H1 (cell line): Measurements from ENCODE around the gene MRM3. TPM values are rescaled to one million over a fixed set of nuclear protein-coding genes. Genes with fewer than 3 reads are reported as not detected.

Experiments used
- polyA plus RNA-seq, 7 experiments: library from polyadenylated mRNA; depleted of rRNA in 3 of 7; stranded (reverse) in 5 of 7; unstranded in 2 of 7; fragments of >200 nt in 5 of 7; fragments of 200-250 nt in 2 of 7; gene quantifications; 1 replicate in 5 of 7; 2 replicates in 1 of 7; 4 replicates in 1 of 7; pipeline versions ENCODE4 v1.2.1 to v1.2.3, GENCODE V29; 2011 to 2013; ENCODE audit warnings: missing spikeins in 2 of 7, mixed read lengths in 2 of 7
- total RNA-seq: library from RNA; stranded (reverse); fragmentation: NEBNext Ultra II Directional; extraction: Animal tissue kit (Norgen Biotek cat#: 25700); gene quantifications from 2 replicates; pipeline ENCODE4 v1.2.1, GENCODE V29; 2021

Gene MRM3
- total and polyA plus RNA-seq, 2 of the 8 experiments (the other 6 are each of a cell fraction or from before 2014, with no cell fraction given), result 10.1 to 20.8 TPM

Other genes with a start within 250 kb of the MRM3 start
- gene VPS53, start 67.5 kb upstream of the MRM3 start, total RNA-seq, result 52.7 and 53.9 TPM in 2 replicates
- 12.3 and 13.0 TPM in 2 replicates for gene VPS53, start 67.5 kb upstream of the MRM3 start, polyA plus RNA-seq (2011; rRNA removed)
- gene TLCD3A, start 49.8 kb upstream of the MRM3 start, total RNA-seq, result 23.8 and 26.1 TPM in 2 replicates
- 42.4 and 48.8 TPM in 2 replicates for gene TLCD3A, start 49.8 kb upstream of the MRM3 start, polyA plus RNA-seq (2011; rRNA removed)
- gene GEMIN4, start 30.1 kb upstream of the MRM3 start, total RNA-seq, result 51.9 and 55.9 TPM in 2 replicates
- 32.1 and 57.6 TPM in 2 replicates for gene GEMIN4, start 30.1 kb upstream of the MRM3 start, polyA plus RNA-seq (2011; rRNA removed)
- 81.3 and 85.3 TPM in 2 replicates for gene GLOD4, start 73 bp upstream of the MRM3 start, total RNA-seq
- gene GLOD4, start 73 bp upstream of the MRM3 start, polyA plus RNA-seq (2011; rRNA removed), result 24.5 and 36.8 TPM in 2 replicates
- gene NXN, start 197.4 kb downstream of the MRM3 start, total RNA-seq, result 88.4 and 94.1 TPM in 2 replicates
- 107 and 205 TPM in 2 replicates for gene NXN, start 197.4 kb downstream of the MRM3 start, polyA plus RNA-seq (2011; rRNA removed)
- gene TIMM22, start 214.8 kb downstream of the MRM3 start, total RNA-seq, result 17.2 and 17.4 TPM in 2 replicates
- gene TIMM22, start 214.8 kb downstream of the MRM3 start, polyA plus RNA-seq (2011; rRNA removed), result 13.4 and 13.8 TPM in 2 replicates